PC-9 (cell line): ENCODE results near the gene RGS19. TPM values are rescaled to one million over a fixed set of nuclear protein-coding genes. Genes with fewer than 3 reads are reported as not detected.

ENCODE experiments used
- BruUV-seq: library from RNA; stranded (reverse); fragments of 400-500 nt; replicated peaks from 2 replicates; lab custom pipeline; 2021; lab: Mats Ljungman, UMichigan
- CTCF ChIA-PET: fragments of 300-600 bp; sonication (Branson Sonifier 250); formaldehyde crosslinking; loops from one replicate; lab custom pipeline; 2022; ENCODE audit warnings: antibody characterized with exemption; lab: Charles Lee
- POLR2A ChIA-PET: fragments of 300-600 bp; sonication (Branson Sonifier 250); formaldehyde crosslinking; loops from one replicate; lab custom pipeline; 2022; ENCODE audit warnings: antibody characterized with exemption; ENCODE audit not compliant: unreplicated experiment; lab: Charles Lee
- DNase-seq, 2 experiments: peaks; one replicate each; pipeline versions ENCODE4 v3.0.0 to v3.0.0-alpha.2; 2015 to 2022; ENCODE audit warnings: mixed read lengths in 1 of 2
- H2AFZ ChIP-seq: fragments of 200-600 bp; sonication (generic); 2 replicates; pipeline ENCODE4 v1.8.1; 2017; ENCODE audit warnings: antibody characterized with exemption
- H3F3A ChIP-seq: fragments of 200-600 bp; sonication (generic); 2 replicates; pipeline ENCODE4 v1.8.1; 2017; ENCODE audit warnings: antibody characterized with exemption, mild to moderate bottlenecking, low read depth; ENCODE audit not compliant: insufficient read depth
- H3K27ac ChIP-seq: fragments of 200-600 bp; sonication (generic); 2 replicates; pipeline ENCODE4 v1.6.1; 2016; ENCODE audit warnings: mixed run types
- H3K27me3 ChIP-seq: fragments of 200-600 bp; sonication (generic); 2 replicates; pipeline ENCODE4 v1.6.1; 2016; ENCODE audit warnings: low read depth, mixed run types; ENCODE audit not compliant: insufficient read depth
- H3K36me3 ChIP-seq: fragments of 200-600 bp; sonication (generic); 2 replicates; pipeline ENCODE4 v1.6.1; 2016; ENCODE audit warnings: low read depth, mixed run types
- H3K4me1 ChIP-seq: fragments of 200-600 bp; sonication (generic); replicated peaks from 2 replicates; pipeline ENCODE4 v1.6.1; 2016; ENCODE audit warnings: mixed run types; ENCODE audit not compliant: insufficient read depth
- H3K4me2 ChIP-seq: fragments of 200-600 bp; sonication (generic); 2 replicates; pipeline ENCODE4 v1.6.1; 2017; ENCODE audit warnings: mixed run types
- H3K4me3 ChIP-seq: fragments of 200-600 bp; sonication (generic); 2 replicates; pipeline ENCODE4 v1.6.1; 2016; ENCODE audit warnings: mixed run types
- H3K79me2 ChIP-seq: fragments of 200-600 bp; sonication (generic); 2 replicates; pipeline ENCODE4 v1.6.1; 2017; ENCODE audit warnings: low read depth, mixed run types
- H3K9me2 ChIP-seq: fragments of 200-600 bp; sonication (generic); 2 replicates; pipeline ENCODE4 v1.8.1; 2017; ENCODE audit warnings: mild to moderate bottlenecking; ENCODE audit not compliant: insufficient read depth
- H3K9me3 ChIP-seq: fragments of 200-600 bp; sonication (generic); 2 replicates; pipeline ENCODE4 v1.8.1; 2016; ENCODE audit warnings: low read depth; ENCODE audit not compliant: insufficient read depth
- H4K20me1 ChIP-seq: fragments of 200-600 bp; sonication (generic); 2 replicates; pipeline ENCODE4 v1.8.1; 2017; ENCODE audit not compliant: insufficient read depth
- EZH2 ChIP-seq: fragments of 200-600 bp; sonication (generic); IDR thresholded peaks from 2 replicates; pipeline ENCODE4 v1.8.0; 2017; ENCODE audit warnings: antibody characterized with exemption, low read depth
- intact Hi-C: fragments of 100-400 bp; cut with micrococcal nuclease; formaldehyde crosslinking; loops from one replicate; pipeline ENCODE4 v1.10.0; 2022; ENCODE audit not compliant: unreplicated experiment
- total RNA-seq: library from RNA; stranded (reverse); gene quantifications from 2 replicates; pipeline ENCODE4 v1.2.3, GENCODE V29; 2021
- TF ChIP-seq, protein P1 (sequence below): fragments of 200-600 bp; sonication (generic); conservative IDR thresholded peaks from 2 replicates; pipeline ENCODE4 v1.6.1; 2017; ENCODE audit warnings: mixed run types, antibody characterized with exemption, mild to moderate bottlenecking, moderate library complexity

The RGS19 gene
- total RNA-seq, 1 experiment from 2014 or later, result 33.3 TPM

DNA sequence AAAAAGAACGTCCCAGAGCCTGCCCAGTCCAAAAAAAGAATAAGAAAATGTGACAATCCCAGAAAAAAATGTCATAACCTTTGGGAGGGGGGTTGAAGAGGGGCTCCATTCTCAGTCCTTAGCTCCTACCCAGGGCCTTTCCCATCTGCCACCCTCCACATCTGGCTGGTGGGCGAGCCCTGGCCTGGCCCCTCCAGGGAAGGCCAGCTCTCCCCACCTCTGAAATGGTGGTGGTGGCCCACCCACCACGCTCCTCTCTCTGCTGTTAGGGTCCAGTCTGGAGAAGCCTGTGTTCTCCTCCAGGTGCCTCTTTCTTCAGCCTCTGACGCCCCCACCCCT is 415 bp downstream of the RGS19 start:
- H3K9me3 ChIP-seq, result no peaks in the 10 kb centered on the region
- H3K36me3 ChIP-seq, result no peaks in the 10 kb centered on the region
- peaks cover 14% of the 10 kb centered on the region for H3K4me1 ChIP-seq
- TF ChIP-seq, protein P1, sequence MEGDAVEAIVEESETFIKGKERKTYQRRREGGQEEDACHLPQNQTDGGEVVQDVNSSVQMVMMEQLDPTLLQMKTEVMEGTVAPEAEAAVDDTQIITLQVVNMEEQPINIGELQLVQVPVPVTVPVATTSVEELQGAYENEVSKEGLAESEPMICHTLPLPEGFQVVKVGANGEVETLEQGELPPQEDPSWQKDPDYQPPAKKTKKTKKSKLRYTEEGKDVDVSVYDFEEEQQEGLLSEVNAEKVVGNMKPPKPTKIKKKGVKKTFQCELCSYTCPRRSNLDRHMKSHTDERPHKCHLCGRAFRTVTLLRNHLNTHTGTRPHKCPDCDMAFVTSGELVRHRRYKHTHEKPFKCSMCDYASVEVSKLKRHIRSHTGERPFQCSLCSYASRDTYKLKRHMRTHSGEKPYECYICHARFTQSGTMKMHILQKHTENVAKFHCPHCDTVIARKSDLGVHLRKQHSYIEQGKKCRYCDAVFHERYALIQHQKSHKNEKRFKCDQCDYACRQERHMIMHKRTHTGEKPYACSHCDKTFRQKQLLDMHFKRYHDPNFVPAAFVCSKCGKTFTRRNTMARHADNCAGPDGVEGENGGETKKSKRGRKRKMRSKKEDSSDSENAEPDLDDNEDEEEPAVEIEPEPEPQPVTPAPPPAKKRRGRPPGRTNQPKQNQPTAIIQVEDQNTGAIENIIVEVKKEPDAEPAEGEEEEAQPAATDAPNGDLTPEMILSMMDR, result no peak
- CTCF ChIA-PET, result no interaction called here
- H3K27me3 ChIP-seq, result peaks cover 15% of the 10 kb centered on the region; the same call in 1 of the 2 replicates
- peaks cover 12% of the 10 kb centered on the region for H3K79me2 ChIP-seq
- TSS peak; percentile 56 for BruUV-seq
- no peak overlapping the region for H3K27ac ChIP-seq
- intact Hi-C loops, result loop anchor here (1.0 to 2.0 kb wide), 2 partner anchors 13 to 16 kb away; partner anchors contain the start of gene TCEA2
- H3K4me3 ChIP-seq, result peak overlapping the region; percentile 94
- H3K4me2 ChIP-seq, result peak overlapping the region; percentile 99
- H3K9me2 ChIP-seq, result no peaks in the 10 kb centered on the region
- no peak for DNase-seq
- POLR2A ChIA-PET, result no interaction called here
- H3F3A ChIP-seq, result peaks cover 27% of the 10 kb centered on the region
- peak overlapping the region; percentile 96 for H2AFZ ChIP-seq
- H4K20me1 ChIP-seq, result peaks cover 8% of the 10 kb centered on the region; the same call in 1 of the 2 replicates

DNA sequence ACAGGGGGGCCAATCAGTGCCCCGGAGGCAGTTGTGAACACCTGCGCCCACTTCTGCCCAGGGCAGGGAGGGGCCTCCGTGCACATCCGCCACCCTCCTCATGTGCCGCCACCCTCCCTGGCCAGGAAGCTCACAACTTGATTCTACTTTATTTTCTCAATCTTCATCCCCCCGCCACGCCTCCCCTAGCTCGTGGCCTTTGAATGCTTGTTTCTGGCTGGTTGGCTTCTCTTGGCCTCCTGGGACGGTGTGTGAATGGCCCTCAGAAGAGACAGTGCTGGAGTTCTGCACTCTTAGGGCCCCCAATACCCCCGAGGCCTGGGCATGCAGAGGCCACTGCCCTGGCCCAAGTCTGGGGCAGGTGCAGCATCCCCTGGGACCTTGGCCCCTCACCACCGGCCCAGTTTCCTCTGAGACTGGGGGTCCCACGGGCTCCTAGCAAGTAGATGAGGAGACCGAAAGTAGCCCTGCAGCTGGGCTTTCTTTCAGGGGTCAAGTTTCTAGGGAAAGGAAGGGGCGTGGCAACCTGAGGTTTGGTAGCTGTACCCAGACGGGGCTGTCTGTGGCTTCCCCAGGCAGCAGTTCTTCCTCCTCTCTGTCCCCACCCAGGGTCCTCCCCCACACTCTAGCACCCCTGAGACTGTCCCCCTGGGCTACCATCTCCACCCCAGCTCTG is 1.3 kb downstream of the RGS19 start:
- BruUV-seq, result no TSS peak
- CTCF ChIA-PET, result no interaction called here
- intact Hi-C loops, result loop anchor here (2.0 kb wide), 1 partner anchor 15 kb away; the partner anchor contains the start of gene TCEA2
- peak overlapping the region; percentile 99 for H3K4me2 ChIP-seq
- no peaks in the 10 kb centered on the region for H3K9me3 ChIP-seq
- H3K36me3 ChIP-seq, result no peaks in the 10 kb centered on the region
- peaks cover 12% of the 10 kb centered on the region for H3K79me2 ChIP-seq
- POLR2A ChIA-PET, result interaction anchor here (0.7 kb wide), 2 partner anchors 40 to 395 kb away, joined by 3 to 5 read pairs; no protein-coding TSS in a partner anchor
- H2AFZ ChIP-seq, result no peak overlapping the region
- H3F3A ChIP-seq, result peaks cover 28% of the 10 kb centered on the region
- peaks cover 10% of the 10 kb centered on the region; the same call in 1 of the 2 replicates for H3K27me3 ChIP-seq
- no peak for DNase-seq
- peak overlapping the region; percentile 94; the same call in 1 of the 2 replicates for H3K4me3 ChIP-seq
- no peak for TF ChIP-seq EZH2
- TF ChIP-seq, protein P1, result no peak
- peaks cover 14% of the 10 kb centered on the region for H3K4me1 ChIP-seq
- H3K27ac ChIP-seq, result no peak overlapping the region
- no peaks in the 10 kb centered on the region for H3K9me2 ChIP-seq
- peaks cover 8% of the 10 kb centered on the region; the same call in 1 of the 2 replicates for H4K20me1 ChIP-seq

DNA sequence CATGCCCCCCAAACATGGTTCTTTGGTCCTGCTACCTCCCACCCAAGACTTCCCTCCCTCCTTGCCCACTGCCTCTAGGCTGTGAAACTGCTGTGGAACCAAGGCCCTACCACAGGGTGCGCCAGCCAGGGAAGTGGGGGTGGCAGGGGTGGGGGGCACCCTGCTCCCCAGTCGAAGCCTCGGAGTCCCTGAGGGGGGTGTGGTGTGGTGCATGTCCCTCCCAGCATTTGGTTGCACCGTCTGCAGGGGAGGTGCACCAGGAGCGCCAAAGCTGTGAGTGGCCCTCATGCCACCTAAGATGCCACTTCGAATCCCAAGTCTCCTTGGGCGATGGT is 1.8 kb downstream of the RGS19 start:
- H3K27me3 ChIP-seq, result peaks cover 8% of the 10 kb centered on the region; the same call in 1 of the 2 replicates
- H3K27ac ChIP-seq, result no peak overlapping the region
- H3F3A ChIP-seq, result peaks cover 30% of the 10 kb centered on the region
- no peaks in the 10 kb centered on the region for H3K36me3 ChIP-seq
- peaks cover 8% of the 10 kb centered on the region; the same call in 1 of the 2 replicates for H4K20me1 ChIP-seq
- BruUV-seq, result no TSS peak
- H3K4me3 ChIP-seq, result no peak overlapping the region
- TF ChIP-seq, protein P1, result no peak
- TF ChIP-seq EZH2, result no peak
- no peaks in the 10 kb centered on the region for H3K9me3 ChIP-seq
- peak overlapping the region; percentile 99; the same call in 1 of the 2 replicates for H3K4me2 ChIP-seq
- intact Hi-C loops, result no loop called here
- ChIA-PET POLR2A (no interaction called here), CTCF (no interaction called here)
- H3K9me2 ChIP-seq, result no peaks in the 10 kb centered on the region
- peaks cover 12% of the 10 kb centered on the region for H3K79me2 ChIP-seq
- no peak overlapping the region for H2AFZ ChIP-seq
- DNase-seq, result no peak
- H3K4me1 ChIP-seq, result peaks cover 14% of the 10 kb centered on the region
